ENCODE data around the gene BCKDHB. TPM values are rescaled to one million over a fixed set of nuclear protein-coding genes. Genes with fewer than 3 reads are reported as not detected.

BCKDHB gene
- 17.2 and 19.5 TPM in 2 replicates for total RNA-seq

DNA sequence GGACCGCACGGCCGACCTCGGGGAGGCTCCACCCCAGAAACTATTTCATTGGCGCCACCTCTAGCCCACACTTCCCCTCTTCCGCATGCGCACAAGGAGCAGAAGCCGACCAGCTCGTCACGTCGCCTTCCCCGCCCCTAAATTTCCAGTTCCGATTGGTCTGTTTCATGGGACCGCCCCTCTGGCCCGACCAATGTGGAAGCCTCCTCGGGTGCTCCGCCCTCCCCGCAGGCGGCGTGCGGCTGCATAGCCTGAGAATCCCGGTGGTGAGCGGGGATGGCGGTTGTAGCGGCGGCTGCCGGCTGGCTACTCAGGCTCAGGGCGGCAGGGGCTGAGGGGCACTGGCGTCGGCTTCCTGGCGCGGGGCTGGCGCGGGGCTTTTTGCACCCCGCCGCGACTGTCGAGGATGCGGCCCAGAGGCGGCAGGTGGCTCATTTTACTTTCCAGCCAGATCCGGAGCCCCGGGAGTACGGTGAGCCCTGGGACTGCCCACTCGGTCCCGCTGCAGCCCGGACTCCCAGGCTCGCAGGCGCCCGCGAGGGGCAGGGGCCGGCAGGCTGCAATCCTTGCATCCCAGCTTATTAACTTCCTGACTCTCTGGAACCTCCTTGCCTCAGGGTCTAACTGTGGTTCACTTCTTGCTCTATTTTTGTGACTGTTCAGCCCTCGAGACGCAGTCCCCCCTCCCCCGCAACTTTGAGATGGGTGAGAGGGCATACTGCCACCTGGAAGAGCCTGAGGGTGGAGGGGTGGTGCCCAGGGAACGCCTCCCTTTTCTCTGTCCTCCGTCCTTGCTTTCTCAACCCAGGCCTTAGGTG is at the start of gene BCKDHB:
BCKDHB (plus strand) TSS at position 254 of the 818 bp plus-strand sequence; CDS start at position 277, 23 bp downstream.

Other genes with a start within 250 kb of the BCKDHB start
- 1.9 and 2.0 TPM in 2 replicates for gene ELOVL4, start 159.1 kb upstream of the BCKDHB start, total RNA-seq
- 38.8 and 92.8 TPM in 2 replicates for gene TTK, start 102.0 kb upstream of the BCKDHB start, total RNA-seq